Neural progenitor cell (in vitro differentiated cells): ENCODE results near the gene TMCO1.

ENCODE experiments used
- CTCF ChIP-seq: fragments of 200-600 bp; sonication (generic); IDR thresholded peaks from 2 replicates; pipeline ENCODE4 v1.5.1; 2017; ENCODE audit warnings: antibody characterized with exemption, mild to moderate bottlenecking
- EZH2phosphoT487 ChIP-seq: fragments of 200-600 bp; sonication (generic); IDR thresholded peaks from 2 replicates; pipeline ENCODE4 v1.6.1; 2017; ENCODE audit warnings: antibody characterized with exemption

- TF ChIP-seq CTCF (no peak), EZH2phosphoT487 (no peak)
These were observed 14.7 kb downstream of the TMCO1 start for GRCh38 chr1:165753934-165754333.
